K562 (cell line): Measurements from ENCODE around the gene PPDPF. TPM values are rescaled to one million over a fixed set of nuclear protein-coding genes. Genes with fewer than 3 reads are reported as not detected.

ENCODE experiments used
- ELF1 ChIP-seq: fragments of 200-800 bp; sonication (Bioruptor generic); IDR thresholded peaks from 2 replicates; pipeline ENCODE4 v1.6.1; 2016; ENCODE audit warnings: missing genetic modification characterization, missing compliant biosample characterization
- FOXK2 ChIP-seq, 2 experiments: fragments of 450-650 bp; IDR thresholded peaks in 1 of 2; conservative IDR thresholded peaks in 1 of 2; 2 replicates each; pipeline ENCODE4 v1.6.1; 2016; ENCODE audit warnings: low read depth in 2 of 2, mild to moderate bottlenecking in 1 of 2
- RCOR1 ChIP-seq, 2 experiments: IDR thresholded peaks; 2 replicates each; pipeline ENCODE4 v1.6.1; 2012; ENCODE audit warnings: low read depth in 2 of 2, low read length in 2 of 2, borderline replicate concordance in 1 of 2, improper control_type of control experiment in 1 of 2
- SIN3B ChIP-seq: fragments of 450-650 bp; IDR thresholded peaks from 2 replicates; pipeline ENCODE4 v1.6.1; 2017; ENCODE audit warnings: low read depth, mild to moderate bottlenecking, moderate library complexity
- TEAD1 ChIP-seq, 2 experiments: fragments of 450-650 bp in 1 of 2; sonication (generic) in 1 of 2; formaldehyde crosslinking; IDR thresholded peaks; 2 replicates each; pipeline versions ENCODE4 v1.4.0 to v1.8.0; 2020 to 2022; ENCODE audit warnings: mild to moderate bottlenecking in 2 of 2, missing genetic modification reagents in 1 of 2
- ZBTB40 ChIP-seq, 2 experiments: fragments of 450-650 bp in 1 of 2; sonication (generic) in 1 of 2; formaldehyde crosslinking in 1 of 2; IDR thresholded peaks; 2 replicates each; pipeline versions ENCODE4 v1.7.1 to v1.9.0; 2016 to 2022; ENCODE audit warnings: inconsistent platforms in 1 of 2, mild to moderate bottlenecking in 1 of 2, missing genetic modification reagents in 1 of 2
- ZNF23 ChIP-seq: fragments of 250-450 bp; sonication (Bioruptor Pico); IDR thresholded peaks from 2 replicates; pipeline ENCODE4 v1.4.0; 2020; ENCODE audit warnings: mild to moderate bottlenecking
- ZNF395 ChIP-seq: fragments of 200-800 bp; sonication (Bioruptor generic); IDR thresholded peaks from 2 replicates; pipeline ENCODE4 v1.6.1; 2017; ENCODE audit warnings: missing genetic modification characterization, missing compliant biosample characterization
- ZNF407 ChIP-seq: fragments of 450-650 bp; IDR thresholded peaks from 2 replicates; pipeline ENCODE4 v1.6.1; 2016; ENCODE audit warnings: low read depth
- polyA plus RNA-seq, 8 experiments: library from polyadenylated mRNA; depleted of rRNA in 4 of 8; stranded (reverse) in 5 of 8; unstranded in 3 of 8; fragments of >200 nt; fragmentation: Nextera tagmentation in 2 of 8; fragmentation: Illumina TruSeq in 1 of 8; extraction: Ambion mirVana in 2 of 8; extraction: Trizol in 1 of 8; gene quantifications; 2 replicates each; pipeline versions ENCODE4 v1.2.1 to v1.2.3, GENCODE V29; 2011 to 2014; ENCODE audit warnings: inconsistent platforms in 1 of 8, missing spikeins in 1 of 8
- total RNA-seq, 7 experiments: library from RNA; depleted of rRNA in 6 of 7; stranded (reverse); fragments of >200 nt in 6 of 7; fragmentation: Illumina TruSeq in 2 of 7; extraction: Trizol in 2 of 7; gene quantifications; 2 replicates each; pipeline versions ENCODE4 v1.2.1 to v1.2.3, GENCODE V29; 2011 to 2021; ENCODE audit warnings: low replicate concordance in 1 of 7

The PPDPF gene
- total and polyA plus RNA-seq, 9 of the 15 experiments (the other 6 are each of a cell fraction or from before 2014, with no cell fraction given) = 0.77 to 233 (median 10.5) TPM

GRCh38 chr20:63492518-63492917, 28.0 kb upstream of the PPDPF start (continued):
- TF ChIP-seq ZNF407 (no peak), FOXK2 (conservative IDR thresholded peaks at IDR 0.05 in 1 of 2, IDR thresholded peaks at IDR 0.05 in 1 of 2; ENCODE audit: low read depth in 2 of 2) (no peak), ZNF395 (no peak), SIN3B (no peak), TEAD1 (CRISPR knock-in tag; IDR thresholded peaks at IDR 0.05) (no peak), ZNF23 (CRISPR knock-in tag) (no peak), RCOR1 (IDR thresholded peaks at IDR 0.05; ENCODE audit: borderline replicate concordance in 1 of 2, low read depth in 2 of 2, low read length in 2 of 2) (no peak), ZBTB40 (IDR thresholded peaks at IDR 0.05) (no peak), ZBTB40 (CRISPR knock-in tag; IDR thresholded peaks at IDR 0.05) (no peak), ELF1 (tag) (no peak)
